Endothelial cell of umbilical vein (primary cell): ENCODE data around the gene ESYT2. TPM values are rescaled to one million over a fixed set of nuclear protein-coding genes. Genes with fewer than 3 reads are reported as not detected.

Experiments
- BruUV-seq: library from RNA; stranded (reverse); fragments of 400-500 nt; replicated peaks from 2 replicates; lab custom pipeline; 2021; lab: Mats Ljungman, UMichigan
- CTCF ChIA-PET: fragments of 300-600, 350-600 bp; sonication (Branson Sonifier 250); formaldehyde crosslinking; loops from one replicate; lab custom pipeline; 2021; ENCODE audit warnings: antibody characterized with exemption, inconsistent platforms; lab: Charles Lee
- POLR2A ChIA-PET: fragments of 300-600, 350-600 bp; sonication (Branson Sonifier 250); formaldehyde crosslinking; loops from one replicate; lab custom pipeline; 2021; ENCODE audit warnings: antibody characterized with exemption, inconsistent platforms; lab: Charles Lee
- DNase-seq: peaks from one replicate; pipeline ENCODE4 v3.0.0-alpha.2; 2011; ENCODE audit warnings: low read depth, low spot score
- FAIRE-seq: peaks from 2 replicates; lab custom pipeline; 2011; peaks lifted over from hg19 to GRCh38; lab: Jason Lieb, UNC
- H2AFZ ChIP-seq: 2 replicates; pipeline ENCODE4 v1.6.0; 2012; ENCODE audit warnings: low read depth, low read length, control low read depth, inconsistent platforms
- H3K27ac ChIP-seq: 2 replicates; pipeline ENCODE4 v1.5.1; 2011; ENCODE audit warnings: low read depth, mild to moderate bottlenecking, control low read depth, low read length, moderate library complexity; ENCODE audit not compliant: insufficient read depth
- H3K27me3 ChIP-seq, 2 experiments: 2 replicates each; pipeline versions ENCODE4 v1.6.0 to v1.6.1; 2011; ENCODE audit warnings: low read length in 2 of 2, mixed read lengths in 1 of 2; ENCODE audit not compliant: control insufficient read depth in 2 of 2, insufficient read depth in 2 of 2
- H3K36me3 ChIP-seq, 2 experiments: 2 replicates in 1 of 2; 3 replicates in 1 of 2; pipeline ENCODE4 v1.5.1; 2011; ENCODE audit warnings: low read length in 2 of 2, mild to moderate bottlenecking in 1 of 2, moderate library complexity in 1 of 2; ENCODE audit not compliant: control insufficient read depth in 2 of 2, insufficient read depth in 2 of 2; ENCODE audit errors: extremely low read depth in 1 of 2
- H3K4me1 ChIP-seq: 3 replicates; pipeline ENCODE4 v1.5.1; 2011; ENCODE audit warnings: mild to moderate bottlenecking, low read length; ENCODE audit not compliant: control insufficient read depth, insufficient read depth; ENCODE audit errors: extremely low read depth
- H3K4me2 ChIP-seq: 2 replicates; pipeline ENCODE4 v1.6.1; 2011; ENCODE audit warnings: low read length, control low read depth, mixed read lengths; ENCODE audit not compliant: insufficient read depth
- H3K4me3 ChIP-seq, 3 experiments: fragments of 200-600 bp in 1 of 3; sonication (generic), shearing (Covaris generic) in 1 of 3; replicated peaks in 1 of 3; 2 replicates each; pipeline ENCODE4 v1.5.1; 2011 to 2016; ENCODE audit warnings: control low read depth in 3 of 3, low read length in 3 of 3, mild to moderate bottlenecking in 2 of 3, inconsistent platforms in 1 of 3, low read depth in 1 of 3, moderate library complexity in 1 of 3; ENCODE audit not compliant: insufficient read depth in 1 of 3
- H3K79me2 ChIP-seq: 2 replicates; pipeline ENCODE4 v1.6.0; 2012; ENCODE audit warnings: low read length, inconsistent platforms; ENCODE audit not compliant: control insufficient read depth, insufficient read depth
- H3K9ac ChIP-seq: replicated peaks from 2 replicates; pipeline ENCODE3; 2011; ENCODE audit warnings: low read length, control low read depth; ENCODE audit not compliant: insufficient read depth; ENCODE audit errors: extremely low read depth
- H3K9me1 ChIP-seq: replicated peaks from 3 replicates; pipeline ENCODE4 v1.6.0; 2011; ENCODE audit warnings: mild to moderate bottlenecking, low read length; ENCODE audit not compliant: control insufficient read depth, insufficient read depth; ENCODE audit errors: extremely low read depth
- H3K9me3 ChIP-seq: replicated peaks from 2 replicates; pipeline ENCODE4 v1.5.1; 2012; ENCODE audit warnings: low read length, inconsistent platforms; ENCODE audit not compliant: control insufficient read depth, insufficient read depth
- H4K20me1 ChIP-seq: replicated peaks from 2 replicates; pipeline ENCODE3; 2011; ENCODE audit warnings: mild to moderate bottlenecking, low read length; ENCODE audit not compliant: control insufficient read depth, insufficient read depth; ENCODE audit errors: extremely low read depth
- CTCF ChIP-seq, 2 donors: IDR thresholded peaks; 1 replicate in 1 of 2; 2 replicates in 1 of 2; pipeline ENCODE4 v1.5.1; 2011; ENCODE audit warnings: low read length in 2 of 2, mild to moderate bottlenecking in 2 of 2, moderate library complexity in 2 of 2, control low read depth in 1 of 2, inconsistent platforms in 1 of 2, low read depth in 1 of 2; ENCODE audit not compliant: insufficient read depth in 1 of 2; ENCODE audit errors: extremely low read depth in 1 of 2
- EZH2 ChIP-seq: IDR thresholded peaks from 2 replicates; pipeline ENCODE4 v1.6.1; 2012; ENCODE audit warnings: borderline replicate concordance, low read depth, mild to moderate bottlenecking, moderate library complexity, low read length, inconsistent platforms; ENCODE audit not compliant: severe bottlenecking
- FOS ChIP-seq: IDR thresholded peaks from 2 replicates; pipeline ENCODE4 v1.6.1; 2011; ENCODE audit warnings: mild to moderate bottlenecking, low read length, moderate library complexity, borderline replicate concordance; ENCODE audit not compliant: insufficient read depth
- JUN ChIP-seq: IDR thresholded peaks from 2 replicates; pipeline ENCODE4 v1.6.1; 2011; ENCODE audit warnings: borderline replicate concordance, low read depth; ENCODE audit not compliant: insufficient read length, insufficient read depth
- MAX ChIP-seq: IDR thresholded peaks from 2 replicates; pipeline ENCODE4 v1.6.1; 2011; ENCODE audit not compliant: insufficient read depth, insufficient read length
- MYC ChIP-seq: IDR thresholded peaks from one replicate; pipeline ENCODE4 v1.6.1; 2011; ENCODE audit warnings: mild to moderate bottlenecking, low read depth, low read length
- dilution Hi-C: fragments of 300-500 bp; cut with MboI; formaldehyde crosslinking; loops from one replicate; pipeline ENCODE4 v1.15.0; 2019; ENCODE audit warnings: low sequenced_read_pairs; ENCODE audit not compliant: extremely low pct_ligation_motif_present
- intact Hi-C: fragments of 100-400 bp; cut with micrococcal nuclease; formaldehyde crosslinking; loops from one replicate; pipeline ENCODE4 v1.10.0; 2022
- polyA plus RNA-seq, 4 experiments: library from polyadenylated mRNA; depleted of rRNA in 3 of 4; stranded (reverse) in 3 of 4; unstranded in 1 of 4; fragments of >200 nt; gene quantifications; 2 replicates each; pipeline versions ENCODE4 v1.2.1 to v1.2.3, GENCODE V29; 2011 to 2012; ENCODE audit warnings: missing spikeins in 1 of 4
- total RNA-seq: library from RNA; stranded (reverse); gene quantifications from 2 replicates; pipeline ENCODE4 v1.2.3, GENCODE V29; 2021

Gene ESYT2
- total and polyA plus RNA-seq, 2 donors (not counting 3 experiments of a cell fraction or from before 2014, with no cell fraction given): 18.8 to 46.6 TPM

- CTCF ChIA-PET: interaction anchor here (1.2 to 1.7 kb wide), 2 partner anchors 15 to 209 kb away, joined by 3 to 5 read pairs; no protein-coding TSS in a partner anchor
- Histone ChIP-seq H3K79me2 (no peaks in the 10 kb centered on the region), H2AFZ (no peak overlapping the region), H3K4me3 (no peak overlapping the region), H3K36me3 (peaks cover 5 to 15% of the 10 kb centered on the region in 2 experiments), H3K9me3 (no peaks in the 10 kb centered on the region), H3K4me1 (no peaks in the 10 kb centered on the region), H4K20me1 (no peaks in the 10 kb centered on the region), H3K27ac (no peak overlapping the region), H3K4me2 (no peak overlapping the region), H3K9me1 (no peaks in the 10 kb centered on the region), H3K9ac (no peak overlapping the region), H3K27me3 (no peaks in the 10 kb centered on the region)
- DNase-seq (no peak), FAIRE-seq (no peak)
- POLR2A ChIA-PET: no interaction called here
- dilution Hi-C loops: no loop called here
- TF ChIP-seq CTCF (IDR thresholded peaks at IDR 0.05; ENCODE audit: extremely low read depth in 1 of 2, insufficient read depth in 1 of 2, low read depth in 1 of 2, low read length in 2 of 2): no peak
- TF ChIP-seq EZH2: no peak
- intact Hi-C loops: no loop called here
- BruUV-seq: no TSS peak
Observed at GRCh38 chr7:158767707-158768106, 61.6 kb downstream of the ESYT2 start.

GRCh38 chr7:158766570-158767281, 62.6 kb downstream of the ESYT2 start:
- no peaks in the 10 kb centered on the region for H3K4me1 ChIP-seq
- POLR2A ChIA-PET: no interaction called here
- H3K27ac ChIP-seq: no peak overlapping the region
- H3K4me3 ChIP-seq: no peak overlapping the region
- H3K9ac ChIP-seq: no peak overlapping the region
- H2AFZ ChIP-seq: no peak overlapping the region
- H3K9me3 ChIP-seq: no peaks in the 10 kb centered on the region
- dilution Hi-C loops: no loop called here
- CTCF ChIA-PET: interaction anchor here (1.7 kb wide), 1 partner anchor 210 kb away, joined by 5 read pairs; no protein-coding TSS in a partner anchor
- H3K27me3 ChIP-seq: no peaks in the 10 kb centered on the region
- intact Hi-C loops: no loop called here
- H3K4me2 ChIP-seq: no peak overlapping the region
- no TSS peak for BruUV-seq
- FAIRE-seq: peak; percentile 4
- H3K79me2 ChIP-seq: no peaks in the 10 kb centered on the region
- TF ChIP-seq MYC: no peak
- no peak for TF ChIP-seq MAX
- no peak for TF ChIP-seq FOS
- no peak for TF ChIP-seq JUN
- H4K20me1 ChIP-seq: no peaks in the 10 kb centered on the region
- H3K36me3 ChIP-seq: peaks cover 5 to 15% of the 10 kb centered on the region in 2 experiments
- no peak for DNase-seq
- H3K9me1 ChIP-seq: no peaks in the 10 kb centered on the region
